K562 (cell line): ENCODE results near the gene SPATA21. TPM values are rescaled to one million over a fixed set of nuclear protein-coding genes. Genes with fewer than 3 reads are reported as not detected.
A peak's percentile ranks its signal among the peaks of the same experiment; 100 is the strongest.

Experiments used
- ARHGAP35 ChIP-seq: fragments of 450-650 bp; IDR thresholded peaks from 2 replicates; pipeline ENCODE4 v1.6.1; 2018; ENCODE audit not compliant: partially characterized antibody
- BRD4 ChIP-seq: fragments of 200-600 bp; sonication (generic); IDR thresholded peaks from 2 replicates; pipeline ENCODE4 v1.6.1; 2017; ENCODE audit warnings: inconsistent platforms
- CXXC5 ChIP-seq: fragments of 250-450 bp; sonication (Bioruptor Pico); IDR thresholded peaks from 2 replicates; pipeline ENCODE4 v1.8.0; 2022; ENCODE audit warnings: inconsistent platforms, mild to moderate bottlenecking, moderate library complexity
- ETV1 ChIP-seq: fragments of 450-650 bp; conservative IDR thresholded peaks from 2 replicates; pipeline ENCODE4 v1.6.1; 2016; ENCODE audit warnings: missing genetic modification characterization, control low read depth, low read depth, missing compliant biosample characterization
- FOXM1 ChIP-seq, 2 experiments: fragments of 450-650 bp in 1 of 2; sonication (generic) in 1 of 2; formaldehyde crosslinking in 1 of 2; IDR thresholded peaks; 2 replicates each; pipeline versions ENCODE4 v1.6.1 to v1.9.0; 2017 to 2022; ENCODE audit warnings: low read depth in 2 of 2, mild to moderate bottlenecking in 2 of 2, missing genetic modification reagents in 1 of 2, moderate library complexity in 1 of 2
- HNRNPH1 ChIP-seq: fragments of 200-400 bp; formaldehyde crosslinking; optimal IDR thresholded peaks from 2 replicates; pipeline ENCODE3; 2017; ENCODE audit warnings: low read depth, mild to moderate bottlenecking, low read length, moderate library complexity
- KAT7 ChIP-seq: sonication (generic); formaldehyde crosslinking; IDR thresholded peaks from 2 replicates; pipeline ENCODE4 v1.8.0; 2022; ENCODE audit warnings: missing genetic modification reagents, mild to moderate bottlenecking, borderline replicate concordance
- SPI1 ChIP-seq: IDR thresholded peaks from 2 replicates; pipeline ENCODE4 v1.6.1; 2011; ENCODE audit warnings: low read depth, low read length, control low read depth, borderline replicate concordance
- ZNF165 ChIP-seq: fragments of 250-450 bp; sonication (Bioruptor Pico); IDR thresholded peaks from 2 replicates; pipeline ENCODE4 v1.4.0; 2020; ENCODE audit warnings: borderline replicate concordance
- ZNF316 ChIP-seq: fragments of 450-650 bp; IDR thresholded peaks from 2 replicates; pipeline ENCODE4 v1.6.1; 2016
- ZNF589 ChIP-seq: fragments of 200-800 bp; sonication (Bioruptor generic); IDR thresholded peaks from 2 replicates; pipeline ENCODE4 v1.6.1; 2016; ENCODE audit warnings: low read depth, missing genetic modification characterization, missing compliant biosample characterization
- polyA plus RNA-seq, 8 experiments: library from polyadenylated mRNA; depleted of rRNA in 4 of 8; stranded (reverse) in 5 of 8; unstranded in 3 of 8; fragments of >200 nt; fragmentation: Nextera tagmentation in 2 of 8; fragmentation: Illumina TruSeq in 1 of 8; extraction: Ambion mirVana in 2 of 8; extraction: Trizol in 1 of 8; gene quantifications; 2 replicates each; pipeline versions ENCODE4 v1.2.1 to v1.2.3, GENCODE V29; 2011 to 2014; ENCODE audit warnings: inconsistent platforms in 1 of 8, missing spikeins in 1 of 8
- total RNA-seq, 7 experiments: library from RNA; depleted of rRNA in 6 of 7; stranded (reverse); fragments of >200 nt in 6 of 7; fragmentation: Illumina TruSeq in 2 of 7; extraction: Trizol in 2 of 7; gene quantifications; 2 replicates each; pipeline versions ENCODE4 v1.2.1 to v1.2.3, GENCODE V29; 2011 to 2021; ENCODE audit warnings: low replicate concordance in 1 of 7
- TF ChIP-seq, protein P1 (sequence below), 2 experiments: fragments of 450-650 bp; formaldehyde crosslinking in 1 of 2; IDR thresholded peaks; 2 replicates each; pipeline versions ENCODE4 v1.4.0 to v1.6.1; 2014 to 2020; ENCODE audit warnings: mild to moderate bottlenecking in 2 of 2, borderline replicate concordance in 1 of 2, low read depth in 1 of 2
- TF ChIP-seq, protein P2 (sequence below): fragments of 250-450 bp; sonication (Bioruptor Pico); IDR thresholded peaks from 2 replicates; pipeline ENCODE4 v1.8.0; 2021; ENCODE audit warnings: moderate library complexity, mild to moderate bottlenecking, inconsistent platforms
- TF ChIP-seq, protein P3 (sequence below): IDR thresholded peaks from 2 replicates; pipeline ENCODE4 v1.6.1; 2012; ENCODE audit warnings: low read depth, low read length, improper control_type of control experiment, borderline replicate concordance
- TF ChIP-seq, protein P4 (sequence below): sonication (generic); formaldehyde crosslinking; IDR thresholded peaks from 2 replicates; pipeline ENCODE4 v1.8.1; 2023; ENCODE audit warnings: mild to moderate bottlenecking, missing genetic modification reagents

Gene SPATA21
- total and polyA plus RNA-seq, 9 of the 15 experiments (the other 6 are each of a cell fraction or from before 2014, with no cell fraction given) = 0.10 to 0.36 (median 0.13) TPM; not detected in 3

DNA sequence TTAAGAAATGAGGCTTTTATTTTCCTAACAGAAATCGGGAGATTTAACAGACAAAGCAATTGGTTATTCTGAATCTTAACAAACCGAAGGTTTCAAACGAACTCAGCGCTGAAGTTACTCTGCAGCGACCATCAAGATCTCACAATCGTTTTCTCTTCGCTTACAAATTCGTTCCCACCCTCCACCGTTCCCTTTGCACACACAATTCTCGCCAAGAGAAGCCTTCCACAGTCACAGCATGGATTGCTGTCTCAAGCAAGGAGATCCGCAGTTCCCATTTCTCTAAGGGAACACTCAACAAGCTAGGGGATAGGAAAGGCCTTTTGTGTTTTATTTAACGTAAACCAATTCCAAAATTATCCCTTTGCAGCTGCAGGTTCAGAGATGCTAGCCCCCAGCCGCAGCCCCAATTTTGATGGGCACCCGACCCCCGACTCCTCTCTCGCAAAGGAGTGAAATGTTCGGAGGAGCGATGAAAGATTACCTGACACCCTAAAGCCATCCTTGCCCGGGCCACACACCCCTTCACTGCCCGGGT lies 85.7 kb downstream of the SPATA21 start (continued):
- TF ChIP-seq, protein P1, sequence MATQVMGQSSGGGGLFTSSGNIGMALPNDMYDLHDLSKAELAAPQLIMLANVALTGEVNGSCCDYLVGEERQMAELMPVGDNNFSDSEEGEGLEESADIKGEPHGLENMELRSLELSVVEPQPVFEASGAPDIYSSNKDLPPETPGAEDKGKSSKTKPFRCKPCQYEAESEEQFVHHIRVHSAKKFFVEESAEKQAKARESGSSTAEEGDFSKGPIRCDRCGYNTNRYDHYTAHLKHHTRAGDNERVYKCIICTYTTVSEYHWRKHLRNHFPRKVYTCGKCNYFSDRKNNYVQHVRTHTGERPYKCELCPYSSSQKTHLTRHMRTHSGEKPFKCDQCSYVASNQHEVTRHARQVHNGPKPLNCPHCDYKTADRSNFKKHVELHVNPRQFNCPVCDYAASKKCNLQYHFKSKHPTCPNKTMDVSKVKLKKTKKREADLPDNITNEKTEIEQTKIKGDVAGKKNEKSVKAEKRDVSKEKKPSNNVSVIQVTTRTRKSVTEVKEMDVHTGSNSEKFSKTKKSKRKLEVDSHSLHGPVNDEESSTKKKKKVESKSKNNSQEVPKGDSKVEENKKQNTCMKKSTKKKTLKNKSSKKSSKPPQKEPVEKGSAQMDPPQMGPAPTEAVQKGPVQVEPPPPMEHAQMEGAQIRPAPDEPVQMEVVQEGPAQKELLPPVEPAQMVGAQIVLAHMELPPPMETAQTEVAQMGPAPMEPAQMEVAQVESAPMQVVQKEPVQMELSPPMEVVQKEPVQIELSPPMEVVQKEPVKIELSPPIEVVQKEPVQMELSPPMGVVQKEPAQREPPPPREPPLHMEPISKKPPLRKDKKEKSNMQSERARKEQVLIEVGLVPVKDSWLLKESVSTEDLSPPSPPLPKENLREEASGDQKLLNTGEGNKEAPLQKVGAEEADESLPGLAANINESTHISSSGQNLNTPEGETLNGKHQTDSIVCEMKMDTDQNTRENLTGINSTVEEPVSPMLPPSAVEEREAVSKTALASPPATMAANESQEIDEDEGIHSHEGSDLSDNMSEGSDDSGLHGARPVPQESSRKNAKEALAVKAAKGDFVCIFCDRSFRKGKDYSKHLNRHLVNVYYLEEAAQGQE (IDR thresholded peaks at IDR 0.05; ENCODE audit: borderline replicate concordance) = no peak
- TF ChIP-seq, protein P1 (CRISPR knock-in tag; IDR thresholded peaks at IDR 0.05; ENCODE audit: low read depth) = no peak
- TF ChIP-seq, protein P2, sequence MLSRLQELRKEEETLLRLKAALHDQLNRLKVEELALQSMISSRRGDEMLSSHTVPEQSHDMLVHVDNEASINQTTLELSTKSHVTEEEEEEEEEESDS (CRISPR knock-in tag) = no peak
- TF ChIP-seq, protein P3, sequence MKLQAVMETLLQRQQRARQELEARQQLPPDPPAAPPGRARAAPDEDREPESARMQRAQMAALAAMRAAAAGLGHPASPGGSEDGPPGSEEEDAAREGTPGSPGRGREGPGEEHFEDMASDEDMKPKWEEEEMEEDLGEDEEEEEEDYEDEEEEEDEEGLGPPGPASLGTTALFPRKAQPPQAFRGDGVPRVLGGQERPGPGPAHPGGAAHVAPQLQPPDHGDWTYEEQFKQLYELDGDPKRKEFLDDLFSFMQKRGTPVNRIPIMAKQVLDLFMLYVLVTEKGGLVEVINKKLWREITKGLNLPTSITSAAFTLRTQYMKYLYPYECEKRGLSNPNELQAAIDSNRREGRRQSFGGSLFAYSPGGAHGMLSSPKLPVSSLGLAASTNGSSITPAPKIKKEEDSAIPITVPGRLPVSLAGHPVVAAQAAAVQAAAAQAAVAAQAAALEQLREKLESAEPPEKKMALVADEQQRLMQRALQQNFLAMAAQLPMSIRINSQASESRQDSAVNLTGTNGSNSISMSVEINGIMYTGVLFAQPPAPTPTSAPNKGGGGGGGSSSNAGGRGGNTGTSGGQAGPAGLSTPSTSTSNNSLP = no peak
- TF ChIP-seq FOXM1 (IDR thresholded peaks at IDR 0.05; ENCODE audit: low read depth) = no peak
- TF ChIP-seq FOXM1 (CRISPR knock-in tag; IDR thresholded peaks at IDR 0.05; ENCODE audit: low read depth) = no peak
- TF ChIP-seq, protein P4, sequence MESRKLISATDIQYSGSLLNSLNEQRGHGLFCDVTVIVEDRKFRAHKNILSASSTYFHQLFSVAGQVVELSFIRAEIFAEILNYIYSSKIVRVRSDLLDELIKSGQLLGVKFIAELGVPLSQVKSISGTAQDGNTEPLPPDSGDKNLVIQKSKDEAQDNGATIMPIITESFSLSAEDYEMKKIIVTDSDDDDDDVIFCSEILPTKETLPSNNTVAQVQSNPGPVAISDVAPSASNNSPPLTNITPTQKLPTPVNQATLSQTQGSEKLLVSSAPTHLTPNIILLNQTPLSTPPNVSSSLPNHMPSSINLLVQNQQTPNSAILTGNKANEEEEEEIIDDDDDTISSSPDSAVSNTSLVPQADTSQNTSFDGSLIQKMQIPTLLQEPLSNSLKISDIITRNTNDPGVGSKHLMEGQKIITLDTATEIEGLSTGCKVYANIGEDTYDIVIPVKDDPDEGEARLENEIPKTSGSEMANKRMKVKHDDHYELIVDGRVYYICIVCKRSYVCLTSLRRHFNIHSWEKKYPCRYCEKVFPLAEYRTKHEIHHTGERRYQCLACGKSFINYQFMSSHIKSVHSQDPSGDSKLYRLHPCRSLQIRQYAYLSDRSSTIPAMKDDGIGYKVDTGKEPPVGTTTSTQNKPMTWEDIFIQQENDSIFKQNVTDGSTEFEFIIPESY (CRISPR knock-in tag) = no peak
- no peak for TF ChIP-seq ETV1 (tag)
- TF ChIP-seq ZNF165 (CRISPR knock-in tag) = no peak
- TF ChIP-seq BRD4 = peak; percentile 74; the same call in 1 of the 2 replicates
- TF ChIP-seq CXXC5 (CRISPR knock-in tag) = no peak
- no peak for TF ChIP-seq ZNF316
- TF ChIP-seq SPI1 = peak; percentile 47; the same call in 1 of the 2 replicates
- no peak for TF ChIP-seq HNRNPH1
- TF ChIP-seq KAT7 (CRISPR knock-in tag) = 0 out of 2 replicates have a peak, but pooled peaks have one; percentile 2
- no peak for TF ChIP-seq ARHGAP35
- peak; percentile 2; the same call in 1 of the 2 replicates for TF ChIP-seq ZNF589 (CRISPR knock-in tag)
